Natural killer cell (primary cell): ENCODE data around the gene A2ML1. TPM values are rescaled to one million over a fixed set of nuclear protein-coding genes. Genes with fewer than 3 reads are reported as not detected.

Source experiments
- ATAC-seq, 3 donors: fragments of 150-1000 bp in 2 of 3; fragments of 200-7000 bp in 1 of 3; cut with Tn5 transposase; 1 replicate in 1 of 3; 2 replicates in 2 of 3; pipeline ENCODE4 v1.10.0; 2021; ENCODE audit warnings: mild to moderate bottlenecking in 2 of 3, moderate library complexity in 2 of 3
- DNase-seq, 2 donors: peaks; one replicate each; pipeline versions ENCODE4 v3.0.0 to v3.0.0-alpha.2; 2013 to 2021; ENCODE audit warnings: mixed read lengths in 1 of 2
- H3K27ac ChIP-seq: one replicate; pipeline ENCODE4 v1.5.1; 2013; ENCODE audit warnings: mild to moderate bottlenecking, low read length
- H3K27me3 ChIP-seq: one replicate; pipeline ENCODE4 v1.6.1; 2013; ENCODE audit warnings: low read length; ENCODE audit not compliant: control insufficient read depth, insufficient read depth
- H3K36me3 ChIP-seq: one replicate; pipeline ENCODE4 v1.6.1; 2013; ENCODE audit warnings: low read length; ENCODE audit not compliant: control insufficient read depth, insufficient read depth
- H3K4me1 ChIP-seq: one replicate; pipeline ENCODE4 v1.6.1; 2013; ENCODE audit warnings: low read length; ENCODE audit not compliant: control insufficient read depth, insufficient read depth
- H3K4me3 ChIP-seq: one replicate; pipeline ENCODE4 v1.5.1; 2013; ENCODE audit warnings: low read length
- H3K9me3 ChIP-seq: one replicate; pipeline ENCODE4 v1.6.1; 2013; ENCODE audit warnings: low read length; ENCODE audit not compliant: control insufficient read depth, insufficient read depth
- H3K27ac Mint-ChIP-seq, 2 donors: one replicate each; pipeline ENCODE4 v1.8.0; 2022; ENCODE audit warnings: mild to moderate bottlenecking in 2 of 2, mixed read lengths in 2 of 2, moderate library complexity in 1 of 2
- H3K27me3 Mint-ChIP-seq, 2 donors: one replicate each; pipeline ENCODE4 v1.8.0; 2022; ENCODE audit warnings: low read depth in 2 of 2, mixed read lengths in 2 of 2
- H3K36me3 Mint-ChIP-seq: one replicate; pipeline ENCODE4 v1.8.0; 2022; ENCODE audit warnings: mixed read lengths
- H3K4me1 Mint-ChIP-seq, 2 donors: one replicate each; pipeline ENCODE4 v1.8.0; 2022; ENCODE audit warnings: mixed read lengths in 2 of 2
- H3K4me3 Mint-ChIP-seq: one replicate; pipeline ENCODE4 v1.8.0; 2022; ENCODE audit warnings: mild to moderate bottlenecking, moderate library complexity, mixed read lengths
- H3K9me3 Mint-ChIP-seq, 2 donors: one replicate each; pipeline ENCODE4 v1.8.0; 2022; ENCODE audit warnings: mixed read lengths in 2 of 2
- WGBS: methylation state at CpG from one replicate; pipeline ENCODE4 v1.1.7; 2013; ENCODE audit warnings: missing lambda C conversion rate; ENCODE audit not compliant: insufficient coverage; 5-methylcytosine and 5-hydroxymethylcytosine counted together
- intact Hi-C: fragments of 100-400 bp; cut with micrococcal nuclease; formaldehyde crosslinking; loops from one replicate; pipeline ENCODE4 v1.14.2; 2022
- total RNA-seq, 4 donors: library from RNA; stranded (reverse); fragments of 120-200 nt in 1 of 4; gene quantifications; one replicate each; pipeline versions ENCODE4 v1.2.3 to v1.2.4, GENCODE V29; 2013 to 2022
- TF ChIP-seq, protein P1 (sequence below): fragments of 200-600 bp; IDR thresholded peaks from one replicate; pipeline ENCODE4 v1.8.0; 2022; ENCODE audit warnings: antibody characterized with exemption

The A2ML1 gene
- total RNA-seq, 3 donors from 2014 or later (not counting 1 experiment from before 2014, with no cell fraction given) = not detected

DNA sequence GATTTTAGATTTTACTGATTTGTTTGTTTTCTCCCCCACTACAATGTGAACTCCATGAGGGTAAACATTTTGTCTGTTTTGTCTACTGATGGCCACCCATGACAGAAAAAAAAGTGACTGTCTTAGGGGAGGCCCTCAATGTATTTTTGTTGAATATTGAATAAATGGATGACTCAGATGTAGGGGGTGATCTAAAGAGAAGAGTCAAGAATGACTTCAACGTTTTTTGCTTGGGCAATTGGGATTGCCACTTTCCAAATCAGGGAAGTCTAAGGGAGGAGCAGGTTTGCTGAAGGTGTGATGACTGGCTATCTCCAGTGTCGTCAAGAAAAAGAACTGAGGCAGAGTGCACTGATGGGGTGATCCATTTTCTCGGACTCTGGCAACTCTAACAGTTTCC, 81.2 kb downstream of the A2ML1 start:
- 84% methylated on average over 3 of the region's 3 CpGs for WGBS
- no peak for DNase-seq

DNA sequence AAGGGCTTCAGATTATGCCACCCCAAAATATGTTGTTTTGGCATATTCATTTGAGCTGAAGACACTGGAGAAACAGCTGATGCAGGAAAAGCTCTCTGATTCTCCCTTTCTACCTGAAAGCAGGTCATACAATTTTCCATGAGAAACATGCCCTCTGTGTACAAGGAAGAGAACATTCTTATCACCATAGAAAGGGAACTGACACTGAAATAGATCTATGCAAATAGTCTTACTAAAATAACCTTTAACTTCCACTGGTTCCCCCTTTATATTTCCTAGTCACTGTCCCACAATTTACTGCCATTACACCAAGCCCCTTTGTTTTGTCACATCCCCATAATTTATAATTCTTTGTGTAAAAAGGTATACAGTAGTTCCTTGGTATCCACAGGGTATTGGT, 82.2 kb downstream of the A2ML1 start:
- H3K4me3 Mint-ChIP-seq = no peak overlapping the region
- no peak overlapping the region for H3K27ac Mint-ChIP-seq
- H3K9me3 Mint-ChIP-seq = no peaks in the 10 kb centered on the region
- peaks cover 0 to 5% of the 10 kb centered on the region in 2 donors for H3K4me1 Mint-ChIP-seq
- peaks cover 8 to 10% of the 10 kb centered on the region in 2 donors for H3K27me3 Mint-ChIP-seq
- DNase-seq (no peak), ATAC-seq (no peak)
- H3K9me3 ChIP-seq = no peaks in the 10 kb centered on the region
- no peak overlapping the region for H3K27ac ChIP-seq
- no peak overlapping the region for H3K4me3 ChIP-seq
- intact Hi-C loops = no loop called here
- no peaks in the 10 kb centered on the region for H3K36me3 Mint-ChIP-seq
- H3K27me3 ChIP-seq = no peaks in the 10 kb centered on the region
- no peaks in the 10 kb centered on the region for H3K4me1 ChIP-seq
- no peaks in the 10 kb centered on the region for H3K36me3 ChIP-seq
- TF ChIP-seq, protein P1, sequence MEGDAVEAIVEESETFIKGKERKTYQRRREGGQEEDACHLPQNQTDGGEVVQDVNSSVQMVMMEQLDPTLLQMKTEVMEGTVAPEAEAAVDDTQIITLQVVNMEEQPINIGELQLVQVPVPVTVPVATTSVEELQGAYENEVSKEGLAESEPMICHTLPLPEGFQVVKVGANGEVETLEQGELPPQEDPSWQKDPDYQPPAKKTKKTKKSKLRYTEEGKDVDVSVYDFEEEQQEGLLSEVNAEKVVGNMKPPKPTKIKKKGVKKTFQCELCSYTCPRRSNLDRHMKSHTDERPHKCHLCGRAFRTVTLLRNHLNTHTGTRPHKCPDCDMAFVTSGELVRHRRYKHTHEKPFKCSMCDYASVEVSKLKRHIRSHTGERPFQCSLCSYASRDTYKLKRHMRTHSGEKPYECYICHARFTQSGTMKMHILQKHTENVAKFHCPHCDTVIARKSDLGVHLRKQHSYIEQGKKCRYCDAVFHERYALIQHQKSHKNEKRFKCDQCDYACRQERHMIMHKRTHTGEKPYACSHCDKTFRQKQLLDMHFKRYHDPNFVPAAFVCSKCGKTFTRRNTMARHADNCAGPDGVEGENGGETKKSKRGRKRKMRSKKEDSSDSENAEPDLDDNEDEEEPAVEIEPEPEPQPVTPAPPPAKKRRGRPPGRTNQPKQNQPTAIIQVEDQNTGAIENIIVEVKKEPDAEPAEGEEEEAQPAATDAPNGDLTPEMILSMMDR = no peak

More for the DNA sequence above, 81.2 kb downstream of the A2ML1 start:
- no peaks in the 10 kb centered on the region for H3K36me3 ChIP-seq
- H3K36me3 Mint-ChIP-seq = no peaks in the 10 kb centered on the region
- H3K27me3 ChIP-seq = no peaks in the 10 kb centered on the region
- H3K9me3 ChIP-seq = no peaks in the 10 kb centered on the region
- no peak overlapping the region for H3K4me3 Mint-ChIP-seq
- intact Hi-C loops = no loop called here
- TF ChIP-seq, protein P1 = no peak
- peaks cover 0 to 5% of the 10 kb centered on the region in 2 donors for H3K4me1 Mint-ChIP-seq
- H3K4me3 ChIP-seq = no peak overlapping the region
- no peaks in the 10 kb centered on the region for H3K9me3 Mint-ChIP-seq
- no peak for ATAC-seq
- H3K27me3 Mint-ChIP-seq = peaks cover 8 to 10% of the 10 kb centered on the region in 2 donors
- H3K27ac ChIP-seq = no peak overlapping the region
- no peaks in the 10 kb centered on the region for H3K4me1 ChIP-seq
- no peak overlapping the region for H3K27ac Mint-ChIP-seq

DNA sequence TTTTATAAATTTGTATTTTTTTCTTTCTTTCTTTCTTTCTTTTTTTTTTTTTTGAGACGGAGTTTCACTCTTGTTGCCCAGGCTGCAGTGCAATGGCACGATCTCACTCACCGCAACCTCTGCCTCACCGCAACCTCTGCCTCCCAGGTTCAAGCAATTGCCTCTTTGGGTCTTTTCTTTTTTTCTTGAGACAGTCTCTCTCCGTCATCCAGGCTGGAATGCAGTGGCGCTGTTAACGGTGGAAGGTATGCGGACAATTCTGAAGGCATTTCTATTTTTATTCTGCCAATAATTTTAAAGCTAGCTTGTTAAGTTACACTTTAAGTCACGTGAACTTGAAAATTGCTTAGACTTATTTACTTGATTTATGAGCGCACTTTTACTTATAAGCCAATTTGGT, 83.1 kb downstream of the A2ML1 start:
- Mint-ChIP-seq H3K36me3 (no peaks in the 10 kb centered on the region), H3K27me3 (peaks cover 8 to 10% of the 10 kb centered on the region in 2 donors), H3K4me3 (no peak overlapping the region), H3K4me1 (peaks cover 0 to 5% of the 10 kb centered on the region in 2 donors), H3K9me3 (no peaks in the 10 kb centered on the region), H3K27ac (no peak overlapping the region)
- no peak for DNase-seq
- WGBS = 97% methylated on average over 8 of the region's 10 CpGs
- H3K4me1 ChIP-seq = no peaks in the 10 kb centered on the region
- H3K36me3 ChIP-seq = no peaks in the 10 kb centered on the region
- TF ChIP-seq, protein P1 = no peak
- H3K9me3 ChIP-seq = no peaks in the 10 kb centered on the region
- H3K4me3 ChIP-seq = no peak overlapping the region
- no peak for ATAC-seq
- no peaks in the 10 kb centered on the region for H3K27me3 ChIP-seq
- intact Hi-C loops = no loop called here
- no peak overlapping the region for H3K27ac ChIP-seq
